ENCODE measurements around the gene PLD3. TPM values are rescaled to one million over a fixed set of nuclear protein-coding genes. Genes with fewer than 3 reads are reported as not detected.
"Not testable (repeated sequence)": the region's sequence is repeated elsewhere in the genome, so short reads cannot be mapped to it uniquely, and the experiment has no call there.

Gene PLD3
- total RNA-seq, 1 donor from 2014 or later = 740 TPM

- no peak for DNase-seq (ENCODE audit: low read depth)
Measured at GRCh38 chr19:40388481-40388880, 40.0 kb downstream of the PLD3 start.

DNA sequence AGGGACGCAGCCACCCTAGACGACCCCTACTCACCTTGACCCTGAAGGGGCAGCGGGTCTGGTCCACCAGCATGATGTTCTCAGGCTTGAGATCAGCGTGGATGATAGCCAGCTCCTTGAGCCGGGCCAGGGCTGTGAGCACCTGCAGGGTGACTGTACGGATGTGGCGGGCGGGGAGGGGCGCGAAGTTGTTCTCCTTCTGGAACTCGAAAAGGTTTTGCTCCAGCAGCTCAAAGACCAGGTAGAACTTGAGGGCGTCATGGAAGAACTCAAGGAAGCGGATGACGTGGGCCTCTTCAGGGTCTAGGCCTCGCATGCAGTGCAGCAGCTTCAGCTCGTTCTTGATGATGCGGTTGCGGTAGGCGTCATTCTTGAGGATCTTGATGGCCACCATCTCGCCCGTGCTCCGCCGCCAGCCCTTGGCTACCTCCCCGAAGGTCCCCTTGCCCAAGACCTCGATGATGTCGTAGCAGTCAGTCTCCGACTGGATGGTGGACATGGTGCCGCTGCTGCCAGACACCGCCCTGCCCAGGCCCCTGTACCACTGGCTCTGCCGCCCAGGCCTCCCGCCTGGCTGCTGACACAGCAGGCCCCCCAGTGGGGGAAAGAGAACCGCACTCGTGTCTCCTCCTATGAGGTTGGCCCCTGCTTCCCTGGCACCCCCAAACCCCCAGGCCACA lies 41.0 kb downstream of the PLD3 start:
- DNase-seq (ENCODE audit: low read depth) = no peak

DNA sequence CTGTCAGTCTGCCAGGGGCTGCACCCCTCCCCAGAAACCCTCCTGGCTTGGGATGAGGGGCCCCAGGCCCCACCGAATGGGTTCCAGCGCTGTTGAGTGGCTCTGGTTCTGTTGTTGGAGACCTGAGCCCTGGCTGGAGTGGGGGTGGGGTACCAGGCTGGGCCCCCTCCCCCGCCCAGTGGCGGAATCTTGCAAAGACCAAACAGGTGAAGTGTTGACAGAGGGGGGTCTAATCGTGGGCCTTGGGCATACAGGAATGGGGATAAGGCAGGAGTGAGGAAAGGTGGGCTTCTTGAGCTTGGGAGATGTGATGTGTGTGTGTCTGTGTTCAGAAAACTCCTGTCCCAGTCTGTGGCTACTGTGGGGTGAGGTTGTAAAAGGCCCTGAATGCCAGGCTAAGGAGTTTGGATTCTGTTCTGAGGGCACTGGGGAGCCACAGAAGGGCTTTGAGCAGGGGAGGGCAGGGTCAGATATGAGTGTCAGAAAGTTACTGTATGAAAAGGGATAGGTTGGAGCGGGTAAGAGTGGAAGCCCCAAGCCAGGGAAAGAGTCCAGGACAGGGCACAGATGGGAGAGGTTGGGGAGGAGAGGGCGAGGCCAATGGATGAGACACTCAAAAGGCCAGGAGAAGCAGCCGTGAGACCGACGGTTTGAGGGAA lies 41.7 kb downstream of the PLD3 start, which contains the start of gene HIPK4:
HIPK4 (minus strand) TSS at position 98 of the 659 bp plus-strand sequence. CDS start 279 bp downstream, outside the sequence.
- DNase-seq (ENCODE audit: low read depth) = no peak

DNA sequence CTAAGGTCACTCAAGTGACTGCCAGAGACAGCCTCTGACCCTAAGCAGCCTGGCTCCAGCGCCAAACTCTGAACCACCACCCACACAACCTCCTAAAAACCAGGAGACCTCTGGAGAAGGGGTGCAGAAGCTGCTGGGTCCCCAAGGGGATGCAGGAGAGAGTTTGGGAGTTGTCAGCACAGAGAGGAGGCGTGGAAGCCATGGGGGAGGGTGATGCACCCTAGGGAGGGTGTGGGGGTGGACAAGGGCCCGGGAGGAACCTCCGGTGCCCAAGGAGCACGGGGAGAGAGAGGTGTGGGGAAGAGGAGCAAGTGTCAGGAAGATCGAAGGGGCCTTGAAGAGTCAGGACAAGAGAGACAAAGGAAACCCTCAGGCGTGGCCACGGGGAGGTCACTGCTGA lies 43.6 kb downstream of the PLD3 start:
- no peak for DNase-seq (ENCODE audit: low read depth)

GRCh38 chr19:40392894-40393517 lies 44.5 kb downstream of the PLD3 start:
- DNase-seq (ENCODE audit: low read depth) = no peak

DNA sequence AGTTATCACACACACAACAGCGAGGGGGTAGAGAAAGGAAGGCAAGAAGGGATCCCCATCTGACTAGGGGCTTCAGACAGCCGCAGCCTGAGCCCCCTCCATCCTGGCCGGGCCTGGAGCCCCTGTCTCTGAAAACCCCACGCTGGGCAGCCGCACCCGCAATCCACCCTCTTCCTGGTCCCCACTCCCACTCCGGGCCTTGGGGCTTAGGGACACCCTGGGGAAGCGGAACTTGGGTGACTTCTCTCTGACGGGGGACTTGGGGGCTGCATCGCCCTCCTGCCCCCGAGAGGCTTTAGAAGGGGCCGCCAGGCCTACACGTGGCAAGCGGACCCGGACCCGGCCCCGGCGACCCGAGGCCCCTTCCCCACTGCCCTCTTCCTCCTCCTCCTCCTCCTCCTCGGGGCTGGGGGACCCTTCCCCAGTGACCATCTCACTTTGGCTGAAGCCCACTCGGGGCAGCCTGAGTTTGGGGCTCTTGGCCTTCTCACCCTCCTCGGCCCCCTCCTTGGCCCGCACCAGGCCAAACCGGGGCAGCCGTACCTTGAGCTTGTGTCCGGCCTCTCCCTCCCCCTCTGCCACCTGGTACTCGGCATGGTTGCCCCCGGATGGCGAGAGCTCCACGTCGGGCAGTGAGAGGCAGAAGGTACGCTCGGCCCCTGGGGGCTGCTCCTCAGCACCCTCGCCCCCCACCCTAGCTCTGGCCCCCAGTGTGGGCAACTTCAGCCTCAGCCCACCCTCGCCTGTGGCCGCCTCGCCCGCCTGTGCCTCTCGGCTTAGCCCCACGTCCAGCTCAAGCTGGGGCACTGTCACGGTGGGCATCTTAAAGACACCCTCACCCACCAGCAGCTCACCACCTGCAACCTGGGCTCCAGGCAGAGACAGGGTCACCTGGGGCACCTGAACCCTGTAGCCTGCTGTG lies 45.7 kb downstream of the PLD3 start:
- DNase-seq (ENCODE audit: low read depth) = no peak

DNA sequence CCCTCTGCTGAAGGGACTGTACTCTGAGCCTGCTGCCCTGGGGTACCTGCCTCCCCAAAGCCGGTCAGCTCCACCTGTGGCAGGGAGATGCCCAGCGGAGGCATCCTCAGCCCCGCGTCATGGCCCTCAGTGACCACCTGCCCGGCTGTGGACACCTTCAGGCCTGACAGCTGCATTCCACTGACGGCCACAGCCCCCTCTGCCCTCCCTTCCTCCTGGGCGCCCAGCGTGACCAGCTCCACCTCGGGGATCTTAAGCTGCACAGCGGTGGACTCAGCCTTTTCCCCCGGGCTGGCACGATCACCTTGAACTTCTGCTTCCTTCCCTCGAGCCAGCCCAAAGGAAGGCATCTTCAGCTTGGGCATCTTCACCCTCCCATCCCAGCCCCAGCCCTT lies 46.3 kb downstream of the PLD3 start:
- no peak for DNase-seq (ENCODE audit: low read depth)

DNA sequence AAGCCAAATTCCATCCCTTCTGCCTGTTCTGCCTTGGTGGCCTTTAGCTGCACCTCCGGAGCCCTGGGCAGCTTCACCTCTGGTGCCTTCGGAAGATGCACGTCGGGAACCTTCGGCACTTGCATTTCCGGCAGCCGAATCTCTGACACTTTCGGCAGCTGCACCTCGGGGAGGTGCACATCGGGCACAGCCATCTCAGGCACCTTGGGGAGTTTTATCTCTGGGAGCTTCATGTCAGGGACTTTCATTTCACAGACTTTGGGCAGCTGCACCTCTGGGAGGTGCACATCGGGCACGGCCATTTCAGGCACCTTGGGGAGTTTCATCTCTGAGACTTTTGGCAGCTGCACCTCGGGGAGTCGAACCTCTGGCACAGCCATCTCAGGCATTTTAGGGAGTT lies 47.5 kb downstream of the PLD3 start:
- no peak for DNase-seq (ENCODE audit: low read depth)

DNA sequence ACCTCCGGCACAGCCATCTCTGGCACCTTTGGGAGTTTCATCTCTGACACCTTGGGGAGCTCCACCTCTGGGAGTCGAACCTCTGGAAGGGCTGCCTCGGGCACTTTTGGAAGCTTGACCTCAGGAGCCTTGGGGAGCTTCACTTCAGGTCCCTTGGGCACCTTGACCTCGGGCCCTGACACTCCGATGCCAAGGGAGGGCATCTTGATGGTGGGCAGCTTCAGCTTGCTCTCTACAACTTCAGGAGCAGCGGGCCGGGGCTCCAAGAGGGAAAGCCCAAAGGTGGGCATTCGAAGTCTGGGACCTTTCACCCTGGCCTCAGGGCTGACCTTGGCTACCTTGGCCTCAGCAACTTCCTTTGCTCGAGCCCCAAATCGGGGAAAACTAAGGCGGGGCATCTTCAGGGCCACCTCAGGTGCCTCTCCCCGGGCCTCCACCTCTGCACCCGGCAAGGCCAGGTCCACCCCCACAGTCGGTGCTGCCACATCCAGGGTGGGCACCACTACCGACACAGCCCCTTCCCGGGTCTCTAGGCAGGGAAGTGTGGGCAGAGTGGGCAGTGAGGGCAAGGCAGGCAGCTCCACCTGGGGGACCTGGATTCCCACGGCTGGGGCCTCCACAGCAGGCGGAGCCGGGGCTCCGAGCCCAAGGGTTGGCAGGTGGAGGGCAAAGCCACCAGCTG lies 48.5 kb downstream of the PLD3 start:
- no peak for DNase-seq (ENCODE audit: low read depth)

- DNase-seq (ENCODE audit: low read depth) = no peak
Measured at GRCh38 chr19:40397568-40397906, 49.0 kb downstream of the PLD3 start.

GRCh38 chr19:40398417-40399131 lies 50.1 kb downstream of the PLD3 start:
- no peak for DNase-seq (ENCODE audit: low read depth)

DNA sequence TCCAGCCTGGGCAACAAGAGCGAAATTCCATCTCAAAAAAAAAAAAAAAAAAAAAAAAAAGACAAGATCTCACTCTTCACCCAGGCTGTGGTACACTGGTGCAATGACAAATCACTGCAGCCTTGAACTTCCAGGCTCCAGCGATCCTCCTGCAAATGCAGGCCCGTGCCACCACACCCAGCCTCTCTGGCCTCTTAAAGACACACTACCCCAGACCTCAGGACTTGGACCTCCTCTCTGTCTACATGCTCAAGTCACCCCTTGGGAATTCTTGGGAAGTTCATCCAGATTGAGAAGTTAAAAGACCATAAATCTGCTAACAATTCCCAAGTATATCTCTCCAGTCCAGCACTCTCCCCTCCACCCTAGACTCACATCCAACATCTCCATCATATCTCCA lies 52.1 kb downstream of the PLD3 start:
- DNase-seq (ENCODE audit: low read depth) = no peak

GRCh38 chr19:40403262-40403984 lies 54.9 kb downstream of the PLD3 start:
- peak; percentile 82 for DNase-seq (ENCODE audit: low read depth)

- no peak for DNase-seq (ENCODE audit: low read depth)
Measured at GRCh38 chr19:40407714-40408597, 59.5 kb downstream of the PLD3 start.

- not testable (repeated sequence) for DNase-seq (ENCODE audit: low read depth)
Measured at GRCh38 chr19:40408598-40408925, 60.1 kb downstream of the PLD3 start.

DNA sequence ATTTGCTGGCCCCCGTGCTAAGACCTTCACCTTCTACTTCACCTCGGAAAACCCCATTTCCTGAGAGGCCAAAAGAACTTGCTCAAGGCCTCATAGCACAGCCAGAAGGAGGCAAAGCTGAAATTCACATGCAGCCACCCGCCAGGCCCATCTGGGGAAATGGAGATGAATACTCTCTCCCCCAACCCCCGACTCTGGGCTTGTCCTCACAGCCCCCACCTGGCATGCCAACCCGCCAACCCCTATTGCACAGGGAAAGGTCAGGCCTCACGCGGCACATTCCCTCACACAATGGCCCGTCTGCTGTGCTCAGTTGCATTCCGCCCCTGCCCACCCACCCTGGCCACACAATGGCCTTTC lies 61.5 kb downstream of the PLD3 start:
- DNase-seq (ENCODE audit: low read depth) = no peak

- DNase-seq (ENCODE audit: low read depth) = peak; percentile 49
Measured at GRCh38 chr19:40411125-40411842, 62.8 kb downstream of the PLD3 start.

DNA sequence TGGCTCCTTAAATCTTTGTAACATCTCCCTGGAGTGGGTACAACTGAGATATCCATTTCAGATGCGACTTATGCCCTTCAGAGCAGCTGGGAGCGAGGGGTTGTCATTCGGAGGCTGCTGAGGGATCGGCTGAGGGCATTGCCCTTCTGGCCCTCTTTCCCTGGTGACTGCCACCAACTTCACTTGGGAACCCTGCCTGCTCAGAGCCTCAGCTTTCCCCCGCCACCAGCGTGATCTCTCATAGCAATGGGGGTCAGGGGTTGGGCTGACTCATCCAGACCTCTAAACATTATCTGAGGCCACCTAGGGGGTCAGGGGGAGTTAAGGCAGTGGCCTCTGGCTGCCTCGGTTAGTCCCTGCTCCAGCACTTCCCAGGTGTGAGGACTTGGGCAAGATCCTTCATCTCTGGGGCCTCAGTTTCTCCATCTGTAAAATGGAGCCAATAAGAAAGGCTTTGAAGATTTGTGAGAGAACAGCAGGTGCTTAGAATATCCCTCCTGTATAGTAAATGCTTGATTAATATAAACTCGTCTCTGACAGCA lies 63.5 kb downstream of the PLD3 start:
- DNase-seq (ENCODE audit: low read depth) = peak; percentile 22
